ENCODE measurements around the gene INPP4B.

INPP4B gene

GRCh38 chr4:142098900-142099545, 747.1 kb downstream of the INPP4B start:
- no peaks in the 10 kb centered on the region for H3K36me3 ChIP-seq (ENCODE audit: control insufficient read depth in 1 of 2, insufficient read depth in 2 of 2, low read length in 2 of 2)
- H3K79me1 ChIP-seq (ENCODE audit: low read length) = no peaks in the 10 kb centered on the region
- H4K8ac ChIP-seq (ENCODE audit: low read depth, low read length) = no peak overlapping the region
- no peak overlapping the region for H3K18ac ChIP-seq (ENCODE audit: low read length)
- no peak overlapping the region for H2AFZ ChIP-seq (ENCODE audit: insufficient read depth, low read length, poor library complexity)
- H3K23ac ChIP-seq (ENCODE audit: low read length) = no peak overlapping the region
- no peak overlapping the region for H3K14ac ChIP-seq (ENCODE audit: low read length)
- no peak overlapping the region for H2BK120ac ChIP-seq (ENCODE audit: insufficient read depth, low read length, poor library complexity)
- H3K4ac ChIP-seq (ENCODE audit: low read depth, low read length) = no peak overlapping the region
- H3K4me1 ChIP-seq (ENCODE audit: control insufficient read depth in 1 of 2, insufficient read depth in 2 of 2, low read length in 2 of 2) = no peaks in the 10 kb centered on the region
- H2AK5ac ChIP-seq (ENCODE audit: low read length) = no peak overlapping the region
- H3K27ac ChIP-seq (ENCODE audit: low read depth, low read length) = no peak overlapping the region
- H3K79me2 ChIP-seq (ENCODE audit: control insufficient read depth, insufficient read depth, low read length, poor library complexity) = no peaks in the 10 kb centered on the region
- H4K91ac ChIP-seq (ENCODE audit: low read depth, low read length) = no peak overlapping the region
- no peak overlapping the region for H3K4me3 ChIP-seq (ENCODE audit: low read depth, low read length)
- DNase-seq = no peak
- no peak overlapping the region for H4K12ac ChIP-seq (ENCODE audit: low read depth, low read length)
- no peak overlapping the region for H3K9ac ChIP-seq (ENCODE audit: low read length)
- no CpG with 5 or more reads among the region's 1 CpG for WGBS (ENCODE audit: extremely low coverage, insufficient coverage, insufficient read length)
- H3K4me2 ChIP-seq (ENCODE audit: low read length) = no peak overlapping the region
- no peaks in the 10 kb centered on the region for H3K27me3 ChIP-seq (ENCODE audit: insufficient read depth, low read length)
- H2BK5ac ChIP-seq (ENCODE audit: low read depth, low read length, poor library complexity) = no peak overlapping the region
- H3K9me3 ChIP-seq (ENCODE audit: insufficient read depth, low read depth, low read length) = no peaks in the 10 kb centered on the region
- no peak overlapping the region for H2BK12ac ChIP-seq (ENCODE audit: low read length)

DNA sequence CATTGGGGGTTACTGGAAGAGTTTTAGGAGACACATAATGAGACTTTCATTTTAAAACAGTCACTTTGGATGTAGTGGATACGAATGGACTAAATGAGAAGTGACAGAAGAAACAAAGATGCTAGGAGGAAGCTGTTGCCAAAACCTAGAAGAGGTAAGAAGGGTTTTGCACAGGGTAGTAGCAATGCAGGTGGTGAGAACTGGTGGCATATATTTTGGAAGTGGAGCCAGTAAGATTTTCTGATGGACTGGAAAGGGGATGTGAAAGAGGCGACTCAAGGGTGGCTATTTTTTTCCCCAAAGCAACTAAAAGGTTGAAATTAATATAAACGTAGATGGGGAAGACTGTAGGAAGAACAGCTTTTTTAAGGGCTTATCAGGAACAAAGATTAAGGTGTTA, 747.7 kb downstream of the INPP4B start:
- DNase-seq = no peak
- no peak overlapping the region for H2BK5ac ChIP-seq (ENCODE audit: low read depth, low read length, poor library complexity)
- no peak overlapping the region for H3K27ac ChIP-seq (ENCODE audit: low read depth, low read length)
- H3K23ac ChIP-seq (ENCODE audit: low read length) = no peak overlapping the region
- no peak overlapping the region for H3K18ac ChIP-seq (ENCODE audit: low read length)
- H3K14ac ChIP-seq (ENCODE audit: low read length) = no peak overlapping the region
- no peaks in the 10 kb centered on the region for H3K9me3 ChIP-seq (ENCODE audit: insufficient read depth, low read depth, low read length)
- H2BK12ac ChIP-seq (ENCODE audit: low read length) = no peak overlapping the region
- no peak overlapping the region for H2BK120ac ChIP-seq (ENCODE audit: insufficient read depth, low read length, poor library complexity)
- H2AFZ ChIP-seq (ENCODE audit: insufficient read depth, low read length, poor library complexity) = no peak overlapping the region
- no peaks in the 10 kb centered on the region for H3K4me1 ChIP-seq (ENCODE audit: control insufficient read depth in 1 of 2, insufficient read depth in 2 of 2, low read length in 2 of 2)
- no peak overlapping the region for H3K9ac ChIP-seq (ENCODE audit: low read length)
- H3K4ac ChIP-seq (ENCODE audit: low read depth, low read length) = no peak overlapping the region
- no peaks in the 10 kb centered on the region for H3K79me1 ChIP-seq (ENCODE audit: low read length)
- H4K8ac ChIP-seq (ENCODE audit: low read depth, low read length) = no peak overlapping the region
- H3K79me2 ChIP-seq (ENCODE audit: control insufficient read depth, insufficient read depth, low read length, poor library complexity) = no peaks in the 10 kb centered on the region
- no peak overlapping the region for H4K12ac ChIP-seq (ENCODE audit: low read depth, low read length)
- H3K27me3 ChIP-seq (ENCODE audit: insufficient read depth, low read length) = no peaks in the 10 kb centered on the region
- H3K4me2 ChIP-seq (ENCODE audit: low read length) = no peak overlapping the region
- no CpG with 5 or more reads among the region's 3 CpGs for WGBS (ENCODE audit: extremely low coverage, insufficient coverage, insufficient read length)
- H2AK5ac ChIP-seq (ENCODE audit: low read length) = no peak overlapping the region
- no peak overlapping the region for H3K4me3 ChIP-seq (ENCODE audit: low read depth, low read length)
- H3K36me3 ChIP-seq (ENCODE audit: control insufficient read depth in 1 of 2, insufficient read depth in 2 of 2, low read length in 2 of 2) = no peaks in the 10 kb centered on the region
- no peak overlapping the region for H4K91ac ChIP-seq (ENCODE audit: low read depth, low read length)

GRCh38 chr4:142097015-142097414, 749.1 kb downstream of the INPP4B start:
- H3K9ac ChIP-seq (ENCODE audit: low read length) = no peak overlapping the region
- WGBS (ENCODE audit: extremely low coverage, insufficient coverage, insufficient read length) = no CpG with 5 or more reads among the region's 3 CpGs

DNA sequence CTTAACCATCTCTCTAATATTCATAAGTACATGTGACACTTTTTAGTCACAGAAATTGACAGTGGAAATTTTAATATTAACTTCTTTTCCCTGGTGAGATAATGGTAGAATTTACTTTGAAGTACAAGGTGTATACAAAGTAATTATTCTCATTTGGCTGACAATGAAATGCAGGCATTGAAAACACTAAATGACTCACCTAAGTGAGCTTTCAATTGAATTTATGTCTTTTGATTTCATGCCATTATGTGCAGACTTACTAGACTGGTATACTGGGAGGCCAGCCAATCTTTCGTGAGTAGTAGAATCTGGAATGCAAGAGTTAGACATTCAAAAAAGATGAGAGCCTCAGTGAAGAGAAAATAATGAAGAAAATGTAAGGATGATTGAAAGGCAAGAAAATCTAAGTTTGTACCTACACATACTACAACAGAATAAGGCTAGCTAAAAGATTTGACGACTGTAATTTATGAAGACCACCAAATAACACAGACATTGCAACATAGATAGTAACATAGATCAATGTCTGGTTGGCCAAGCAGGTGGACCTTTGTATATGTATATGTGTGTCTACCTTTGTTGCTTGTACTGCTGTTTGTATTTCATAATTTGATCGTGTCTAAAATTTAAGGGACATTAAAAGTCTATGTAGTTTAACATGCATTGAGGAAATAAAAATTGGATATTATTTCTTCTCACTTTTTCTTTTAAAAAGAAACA, 750.1 kb downstream of the INPP4B start:
- Histone ChIP-seq H3K4me2 (ENCODE audit: low read length) (no peak overlapping the region), H3K4me1 (ENCODE audit: control insufficient read depth in 1 of 2, insufficient read depth in 2 of 2, low read length in 2 of 2) (no peaks in the 10 kb centered on the region), H3K9me3 (ENCODE audit: insufficient read depth, low read depth, low read length) (no peaks in the 10 kb centered on the region), H3K9ac (ENCODE audit: low read length) (no peak overlapping the region), H2BK5ac (ENCODE audit: low read depth, low read length, poor library complexity) (no peak overlapping the region), H3K79me1 (ENCODE audit: low read length) (no peaks in the 10 kb centered on the region), H4K91ac (ENCODE audit: low read depth, low read length) (no peak overlapping the region), H2AK5ac (ENCODE audit: low read length) (no peak overlapping the region), H3K4me3 (ENCODE audit: low read depth, low read length) (no peak overlapping the region), H3K23ac (ENCODE audit: low read length) (no peak overlapping the region), H3K27ac (ENCODE audit: low read depth, low read length) (no peak overlapping the region), H2AFZ (ENCODE audit: insufficient read depth, low read length, poor library complexity) (no peak overlapping the region), H3K36me3 (ENCODE audit: control insufficient read depth in 1 of 2, insufficient read depth in 2 of 2, low read length in 2 of 2) (no peaks in the 10 kb centered on the region), H4K8ac (ENCODE audit: low read depth, low read length) (no peak overlapping the region), H3K79me2 (ENCODE audit: control insufficient read depth, insufficient read depth, low read length, poor library complexity) (no peaks in the 10 kb centered on the region), H2BK120ac (ENCODE audit: insufficient read depth, low read length, poor library complexity) (no peak overlapping the region), H3K18ac (ENCODE audit: low read length) (no peak overlapping the region), H4K12ac (ENCODE audit: low read depth, low read length) (no peak overlapping the region), H3K4ac (ENCODE audit: low read depth, low read length) (no peak overlapping the region), H3K27me3 (ENCODE audit: insufficient read depth, low read length) (no peaks in the 10 kb centered on the region), H3K14ac (ENCODE audit: low read length) (no peak overlapping the region), H2BK12ac (ENCODE audit: low read length) (no peak overlapping the region)
- WGBS (ENCODE audit: extremely low coverage, insufficient coverage, insufficient read length) = no CpG with 5 or more reads among the region's 3 CpGs
- DNase-seq = peak in 1 of 2 donors; percentile 5

More at GRCh38 chr4:142097015-142097414, 749.1 kb downstream of the INPP4B start:
- Histone ChIP-seq H2AK5ac (ENCODE audit: low read length) (no peak overlapping the region), H3K79me2 (ENCODE audit: control insufficient read depth, insufficient read depth, low read length, poor library complexity) (no peaks in the 10 kb centered on the region), H3K36me3 (ENCODE audit: control insufficient read depth in 1 of 2, insufficient read depth in 2 of 2, low read length in 2 of 2) (no peaks in the 10 kb centered on the region), H3K79me1 (ENCODE audit: low read length) (no peaks in the 10 kb centered on the region), H4K12ac (ENCODE audit: low read depth, low read length) (no peak overlapping the region), H2BK120ac (ENCODE audit: insufficient read depth, low read length, poor library complexity) (no peak overlapping the region), H3K4ac (ENCODE audit: low read depth, low read length) (no peak overlapping the region), H3K18ac (ENCODE audit: low read length) (no peak overlapping the region), H2AFZ (ENCODE audit: insufficient read depth, low read length, poor library complexity) (no peak overlapping the region), H3K27me3 (ENCODE audit: insufficient read depth, low read length) (no peaks in the 10 kb centered on the region), H3K4me2 (ENCODE audit: low read length) (no peak overlapping the region), H3K27ac (ENCODE audit: low read depth, low read length) (no peak overlapping the region), H2BK5ac (ENCODE audit: low read depth, low read length, poor library complexity) (no peak overlapping the region), H2BK12ac (ENCODE audit: low read length) (no peak overlapping the region), H4K8ac (ENCODE audit: low read depth, low read length) (no peak overlapping the region), H3K4me3 (ENCODE audit: low read depth, low read length) (no peak overlapping the region), H3K23ac (ENCODE audit: low read length) (no peak overlapping the region), H3K14ac (ENCODE audit: low read length) (no peak overlapping the region), H3K9me3 (ENCODE audit: insufficient read depth, low read depth, low read length) (no peaks in the 10 kb centered on the region), H3K4me1 (ENCODE audit: control insufficient read depth in 1 of 2, insufficient read depth in 2 of 2, low read length in 2 of 2) (no peaks in the 10 kb centered on the region), H4K91ac (ENCODE audit: low read depth, low read length) (no peak overlapping the region)
- DNase-seq = no peak
